Measurements from ENCODE around the gene TMEM239. TPM values are rescaled to one million over a fixed set of nuclear protein-coding genes. Genes with fewer than 3 reads are reported as not detected.
"Not testable (repeated sequence)": the region's sequence is repeated elsewhere in the genome, so short reads cannot be mapped to it uniquely, and the experiment has no call there.

Gene TMEM239
- total RNA-seq, 1 donor from 2014 or later, result not detected

GRCh38 chr20:2799688-2800520 is 16.3 kb upstream of the TMEM239 start:
- DNase-seq, result no peak

GRCh38 chr20:2800521-2801285 is 15.5 kb upstream of the TMEM239 start, which contains the start of gene CPXM1:
Gene CPXM1 (minus strand): TSS chr20:2800627. CDS start chr20:2800572, 55 bp downstream.
- no peak for DNase-seq

GRCh38 chr20:2801286-2801728 is 14.9 kb upstream of the TMEM239 start:
- DNase-seq, result no peak

GRCh38 chr20:2804041-2804828 is 11.9 kb upstream of the TMEM239 start:
- no peak for DNase-seq

GRCh38 chr20:2804852-2805688 is 11.1 kb upstream of the TMEM239 start:
- no peak for DNase-seq

GRCh38 chr20:2805689-2806350 is 10.3 kb upstream of the TMEM239 start:
- DNase-seq, result no peak

- no peak for DNase-seq
Observed at GRCh38 chr20:2806351-2806701, 9.8 kb upstream of the TMEM239 start.

GRCh38 chr20:2807019-2807418 is 9.1 kb upstream of the TMEM239 start:
- DNase-seq, result no peak

GRCh38 chr20:2807929-2808328 is 8.2 kb upstream of the TMEM239 start:
- DNase-seq, result not testable (repeated sequence)

GRCh38 chr20:2809690-2810089 is 6.5 kb upstream of the TMEM239 start:
- no peak for DNase-seq

GRCh38 chr20:2812189-2812588 is 4.0 kb upstream of the TMEM239 start:
- no peak for DNase-seq

- DNase-seq, result no peak
Observed at GRCh38 chr20:2814076-2814475, 2.1 kb upstream of the TMEM239 start.

- DNase-seq, result no peak
Observed at GRCh38 chr20:2814587-2815051, 1.5 kb upstream of the TMEM239 start, which contains the start of gene C20orf141. Gene C20orf141 (plus strand): TSS chr20:2814987. CDS start chr20:2815185, 198 bp downstream.

GRCh38 chr20:2815242-2815900 is 793 bp upstream of the TMEM239 start:
- no peak for DNase-seq

GRCh38 chr20:2816583-2817340 is 598 bp downstream of the TMEM239 start:
- no peak for DNase-seq

GRCh38 chr20:2817341-2817726 is 1.2 kb downstream of the TMEM239 start:
- DNase-seq, result no peak

GRCh38 chr20:2817891-2818595 is 1.9 kb downstream of the TMEM239 start:
- no peak for DNase-seq

- DNase-seq, result no peak
Observed at GRCh38 chr20:2820084-2820895, 4.1 kb downstream of the TMEM239 start.
